GM23338 (cell line): ENCODE data around the gene CHRNA4.

Source experiments
- CREB1 ChIP-seq: fragments of 250-450 bp; sonication (Bioruptor Pico); IDR thresholded peaks from 2 replicates; pipeline ENCODE4 v1.5.0; 2020; ENCODE audit warnings: low read depth, mild to moderate bottlenecking, moderate library complexity
- CTCF ChIP-seq, 2 experiments: fragments of 200-600 bp in 1 of 2; sonication (generic) in 1 of 2; conservative IDR thresholded peaks; 2 replicates each; pipeline versions ENCODE4 v1.5.1 to v1.6.1; 2016 to 2017; ENCODE audit warnings: antibody characterized with exemption in 2 of 2, low read depth in 2 of 2, mild to moderate bottlenecking in 2 of 2, moderate library complexity in 1 of 2
- EZH2 ChIP-seq: fragments of 200-600 bp; sonication (generic); IDR thresholded peaks from one replicate; pipeline ENCODE4 v1.8.0; 2017; ENCODE audit warnings: antibody characterized with exemption, mild to moderate bottlenecking, low read depth; ENCODE audit not compliant: unreplicated experiment
- EZH2phosphoT487 ChIP-seq: fragments of 200-600 bp; sonication (generic); IDR thresholded peaks from one replicate; pipeline ENCODE4 v1.8.1; 2018; ENCODE audit warnings: antibody characterized with exemption; ENCODE audit not compliant: unreplicated experiment
- JUNB ChIP-seq: IDR thresholded peaks from one replicate; pipeline ENCODE4 v1.6.1; 2016; ENCODE audit warnings: antibody characterized with exemption; ENCODE audit not compliant: unreplicated experiment
- NANOG ChIP-seq: IDR thresholded peaks from 2 replicates; pipeline ENCODE4 v1.6.1; 2016; ENCODE audit warnings: antibody characterized with exemption, borderline replicate concordance
- POLR2AphosphoS5 ChIP-seq: IDR thresholded peaks from 2 replicates; pipeline ENCODE4 v1.6.1; 2016; ENCODE audit warnings: antibody characterized with exemption, low read depth
- REST ChIP-seq: IDR thresholded peaks from one replicate; pipeline ENCODE4 v1.6.1; 2018; ENCODE audit warnings: antibody characterized with exemption; ENCODE audit not compliant: unreplicated experiment
- ZNF331 ChIP-seq: fragments of 250-450 bp; sonication (Bioruptor Pico); IDR thresholded peaks from 2 replicates; pipeline ENCODE4 v1.5.0; 2020; ENCODE audit warnings: low read depth, mild to moderate bottlenecking, moderate library complexity

- TF ChIP-seq ZNF331 (CRISPR knock-in tag) (no peak), POLR2AphosphoS5 (no peak), CTCF (conservative IDR thresholded peaks at IDR 0.05; ENCODE audit: low read depth in 2 of 2) (no peak), EZH2 (no peak), EZH2phosphoT487 (no peak), NANOG (no peak), REST (no peak), CREB1 (CRISPR knock-in tag) (no peak), JUNB (no peak)
These were observed 28.5 kb downstream of the CHRNA4 start for GRCh38 chr20:63332488-63333240.
